ENCODE data around the gene GOLGB1.

The GOLGB1 gene

DNA sequence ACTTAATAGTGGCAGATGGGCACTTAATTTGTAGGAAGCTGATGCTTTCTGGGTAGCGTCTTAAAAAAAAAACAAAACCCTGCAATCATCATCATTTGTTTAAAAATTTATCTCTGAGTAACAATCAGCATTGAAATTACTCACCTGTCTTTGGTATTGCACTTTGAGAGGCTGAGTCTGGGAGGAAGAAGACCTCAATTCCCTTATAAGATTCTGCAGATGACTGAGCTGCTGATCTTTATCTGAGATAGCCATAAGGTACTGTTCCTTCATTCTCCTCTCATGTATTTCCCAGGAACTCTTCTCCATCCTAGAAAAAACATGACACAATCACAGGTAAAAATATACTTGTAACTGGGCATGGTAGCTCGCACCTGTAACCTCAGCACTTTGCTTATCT is 72.4 kb downstream of the GOLGB1 start:
- TF ChIP-seq ZNF274 (IDR thresholded peaks at IDR 0.05; ENCODE audit: low read depth, low read length), result no peak
- no peak overlapping the region for H3K4me3 ChIP-seq (ENCODE audit: low read length)

DNA sequence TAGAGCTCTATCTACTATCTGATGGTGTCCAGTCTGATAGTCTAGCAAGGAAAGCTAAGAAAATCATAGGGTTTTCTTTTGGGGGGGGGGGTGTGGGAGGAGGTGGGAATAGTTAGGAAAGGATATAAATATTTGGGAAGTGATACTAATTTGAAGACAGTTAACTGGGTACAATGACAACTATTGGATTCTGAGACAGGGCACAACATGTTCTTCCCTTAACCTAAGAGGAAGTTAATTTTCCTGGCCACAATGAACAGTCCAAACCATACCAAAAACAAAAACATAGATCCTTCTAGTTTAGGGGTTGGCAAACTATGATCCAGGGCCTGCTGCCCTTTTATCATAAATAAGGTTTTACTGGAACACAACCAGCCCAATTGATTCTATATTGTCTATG is 78.9 kb downstream of the GOLGB1 start:
- TF ChIP-seq ZNF274 (IDR thresholded peaks at IDR 0.05; ENCODE audit: low read depth, low read length), result no peak
- no peak overlapping the region for H3K4me3 ChIP-seq (ENCODE audit: low read length)

DNA sequence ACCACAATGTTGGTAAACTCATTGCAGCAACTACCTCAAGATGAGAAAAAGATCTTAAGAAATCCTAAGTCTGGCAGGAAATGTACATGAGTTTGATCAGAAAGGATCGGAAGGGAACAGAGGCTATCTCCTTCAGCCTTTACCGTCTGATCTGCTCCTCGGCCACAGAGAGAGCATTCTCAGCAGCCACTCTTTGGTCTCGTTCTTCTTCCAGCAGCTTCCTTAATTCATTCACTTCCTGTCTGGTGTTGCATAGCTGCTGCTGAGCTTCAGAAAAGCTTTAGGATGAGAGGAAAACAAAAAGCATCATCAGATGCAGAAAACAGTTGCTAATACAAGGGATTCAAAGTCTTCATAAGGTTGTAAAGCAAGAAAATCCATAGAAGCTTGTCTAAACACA is 82.2 kb downstream of the GOLGB1 start:
- TF ChIP-seq ZNF274 (IDR thresholded peaks at IDR 0.05; ENCODE audit: low read depth, low read length), result no peak

DNA sequence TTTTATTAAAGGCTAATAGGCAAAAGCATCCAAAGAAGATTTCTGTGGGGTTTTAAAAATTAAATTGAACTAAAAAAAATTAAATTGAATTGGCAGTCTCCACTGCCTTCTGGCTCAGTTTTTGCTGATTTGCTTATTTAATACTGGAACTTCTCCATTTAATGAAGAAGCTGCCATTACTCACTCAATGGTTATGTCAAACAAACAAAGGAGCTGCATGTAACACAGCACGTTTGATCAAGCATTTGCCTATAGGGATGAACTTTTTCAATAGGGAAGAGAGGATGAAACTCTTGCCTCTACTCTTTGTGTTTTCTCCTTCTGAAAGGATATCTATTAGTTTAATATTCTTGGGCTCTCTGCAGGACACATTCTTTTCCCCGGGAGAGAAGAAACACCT is 84.1 kb downstream of the GOLGB1 start:
- H3K4me3 ChIP-seq (ENCODE audit: low read length), result no peak overlapping the region
- no peak for TF ChIP-seq ZNF274 (IDR thresholded peaks at IDR 0.05; ENCODE audit: low read depth, low read length)

More for the DNA sequence above, 82.2 kb downstream of the GOLGB1 start:
- H3K4me3 ChIP-seq (ENCODE audit: low read length), result no peak overlapping the region

DNA sequence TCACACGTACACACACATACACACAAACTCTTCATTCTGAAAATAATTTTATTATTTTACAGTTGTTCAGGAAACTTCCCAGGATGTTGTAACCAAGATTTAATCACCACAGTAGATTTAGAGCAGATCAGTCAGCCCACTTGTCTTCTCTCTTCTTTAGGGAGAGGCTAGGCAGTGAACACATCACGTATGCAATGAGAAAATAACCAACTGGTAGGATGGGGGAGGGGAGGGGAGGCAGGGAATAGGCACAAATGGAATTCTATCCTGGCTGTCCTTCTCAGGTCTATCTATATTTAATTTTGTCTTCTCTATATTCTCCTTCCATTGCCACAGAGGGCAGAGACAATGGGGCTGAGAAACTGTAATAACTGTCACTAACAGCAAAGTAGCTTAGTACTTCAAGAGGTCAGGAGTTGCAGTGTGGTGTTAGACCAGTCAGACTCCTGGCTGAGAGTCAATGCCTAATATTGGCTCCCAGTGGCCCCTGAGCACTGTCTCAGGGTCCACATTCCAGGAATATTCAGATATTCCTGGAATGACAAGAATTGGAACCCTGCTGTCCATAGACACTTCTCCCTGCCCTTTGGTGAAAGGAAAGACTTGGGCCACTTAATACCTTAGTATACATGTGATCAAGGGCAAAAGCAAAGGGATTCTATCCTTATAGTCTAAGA is 86.2 kb downstream of the GOLGB1 start:
- no peak overlapping the region for H3K4me3 ChIP-seq (ENCODE audit: low read length)
- TF ChIP-seq ZNF274 (IDR thresholded peaks at IDR 0.05; ENCODE audit: low read depth, low read length), result no peak

DNA sequence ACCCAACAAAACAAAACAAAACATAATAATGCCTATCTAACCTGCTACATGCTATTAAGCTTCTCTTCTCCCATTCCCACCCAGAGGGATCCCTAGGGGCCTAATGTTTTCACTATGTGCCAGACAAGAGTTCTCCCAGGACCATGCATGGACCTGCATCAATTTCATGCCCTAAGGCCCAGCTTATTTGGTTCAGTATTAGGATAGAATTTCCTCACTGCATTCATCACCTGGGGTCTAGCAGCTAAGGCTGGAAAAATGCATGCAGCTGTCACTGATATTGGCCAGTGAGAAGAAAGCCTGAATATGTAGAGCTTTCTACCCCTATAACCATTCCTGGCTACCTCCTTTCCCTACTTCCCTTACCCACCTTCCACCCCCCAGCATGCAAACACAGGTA is 86.8 kb downstream of the GOLGB1 start:
- no peak overlapping the region for H3K4me3 ChIP-seq (ENCODE audit: low read length)
- no peak for TF ChIP-seq ZNF274 (IDR thresholded peaks at IDR 0.05; ENCODE audit: low read depth, low read length)

DNA sequence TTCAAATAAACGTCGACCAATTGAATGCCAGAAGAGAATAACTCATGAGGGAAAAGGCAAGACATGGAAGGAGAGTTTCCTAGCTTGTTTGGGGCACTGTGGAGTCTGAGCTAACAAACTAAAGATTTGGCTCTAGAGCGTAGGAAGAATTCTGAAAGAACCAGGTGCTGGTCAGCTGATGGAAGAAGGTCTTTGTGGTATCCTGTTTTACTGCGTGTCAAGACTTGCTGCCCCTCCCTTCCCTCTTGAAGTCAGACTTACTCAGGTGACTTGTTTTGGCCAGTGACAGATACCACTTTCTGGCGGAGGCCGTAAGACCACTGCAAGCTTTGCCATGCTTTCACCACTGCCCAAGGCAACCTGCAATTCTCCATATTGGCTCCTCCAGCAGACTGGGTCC is 88.2 kb downstream of the GOLGB1 start:
- no peak for TF ChIP-seq ZNF274 (IDR thresholded peaks at IDR 0.05; ENCODE audit: low read depth, low read length)
- H3K4me3 ChIP-seq (ENCODE audit: low read length), result no peak overlapping the region

DNA sequence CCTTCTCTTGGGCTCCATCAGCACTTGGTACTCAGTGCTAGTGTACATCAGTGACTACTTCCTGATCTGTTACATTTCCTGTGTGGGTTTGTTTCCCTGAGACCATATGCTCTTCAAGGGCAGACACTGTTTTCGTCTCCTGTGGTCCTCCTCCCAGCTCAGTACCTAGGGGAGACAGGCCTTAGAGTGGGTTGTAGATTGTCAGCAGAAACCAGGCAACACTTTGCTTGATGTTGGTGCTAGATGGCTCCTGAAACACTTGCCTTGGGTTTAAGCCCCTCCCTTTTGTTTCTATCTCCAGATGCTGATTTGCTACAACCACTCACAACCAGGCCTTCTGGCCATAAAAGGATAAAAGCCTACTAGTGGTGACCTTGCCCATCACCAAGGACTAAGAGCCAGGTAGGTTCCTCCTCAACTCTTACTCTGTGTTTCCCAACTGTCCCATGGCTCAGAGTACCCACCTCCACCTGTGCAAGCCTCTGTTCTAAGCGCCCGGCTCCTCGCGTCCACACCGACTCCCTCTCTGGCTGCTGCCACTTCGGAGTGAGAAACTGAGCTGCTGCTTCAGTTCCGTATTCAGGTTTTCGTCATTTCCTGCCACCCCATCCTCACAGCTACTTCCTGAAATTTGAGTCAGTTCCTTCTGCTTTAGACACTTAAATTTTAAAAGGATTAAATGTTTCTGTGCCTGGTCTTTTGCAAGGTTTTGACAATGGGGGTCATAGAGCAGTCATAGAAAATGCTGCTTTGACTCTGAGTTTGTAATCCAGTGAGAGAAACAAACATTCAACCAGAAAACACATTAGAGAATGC is 89.0 kb downstream of the GOLGB1 start, which contains the start of gene HCLS1:
HCLS1 (minus strand) TSS at position 548 of the 816 bp plus-strand sequence. CDS start 2,556 bp downstream, outside the sequence.
- TF ChIP-seq ZNF274 (IDR thresholded peaks at IDR 0.05; ENCODE audit: low read depth, low read length), result no peak
- H3K4me3 ChIP-seq (ENCODE audit: low read length), result peak within 1 kb of the TSS; percentile 94

DNA sequence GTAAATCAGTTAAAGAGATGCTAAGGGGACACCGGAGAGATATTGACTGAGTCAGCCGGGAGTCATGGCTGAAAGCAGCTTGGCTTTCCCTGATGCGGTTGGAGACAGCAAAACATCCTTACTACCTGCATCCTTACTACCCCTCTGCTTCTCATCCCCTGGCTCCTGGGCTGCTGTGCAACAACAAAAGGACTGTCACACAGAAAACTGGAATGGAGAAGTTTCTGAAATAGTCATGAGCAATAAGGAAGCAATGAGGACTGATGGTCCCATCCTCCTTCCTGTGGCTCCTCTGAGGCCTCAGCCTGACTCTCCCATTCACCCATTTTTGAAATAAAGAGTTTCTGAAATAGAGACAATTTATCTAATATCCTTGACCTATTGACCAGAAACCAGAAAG is 90.0 kb downstream of the GOLGB1 start:
- H3K4me3 ChIP-seq (ENCODE audit: low read length), result peak overlapping the region; percentile 94
- no peak for TF ChIP-seq ZNF274 (IDR thresholded peaks at IDR 0.05; ENCODE audit: low read depth, low read length)

DNA sequence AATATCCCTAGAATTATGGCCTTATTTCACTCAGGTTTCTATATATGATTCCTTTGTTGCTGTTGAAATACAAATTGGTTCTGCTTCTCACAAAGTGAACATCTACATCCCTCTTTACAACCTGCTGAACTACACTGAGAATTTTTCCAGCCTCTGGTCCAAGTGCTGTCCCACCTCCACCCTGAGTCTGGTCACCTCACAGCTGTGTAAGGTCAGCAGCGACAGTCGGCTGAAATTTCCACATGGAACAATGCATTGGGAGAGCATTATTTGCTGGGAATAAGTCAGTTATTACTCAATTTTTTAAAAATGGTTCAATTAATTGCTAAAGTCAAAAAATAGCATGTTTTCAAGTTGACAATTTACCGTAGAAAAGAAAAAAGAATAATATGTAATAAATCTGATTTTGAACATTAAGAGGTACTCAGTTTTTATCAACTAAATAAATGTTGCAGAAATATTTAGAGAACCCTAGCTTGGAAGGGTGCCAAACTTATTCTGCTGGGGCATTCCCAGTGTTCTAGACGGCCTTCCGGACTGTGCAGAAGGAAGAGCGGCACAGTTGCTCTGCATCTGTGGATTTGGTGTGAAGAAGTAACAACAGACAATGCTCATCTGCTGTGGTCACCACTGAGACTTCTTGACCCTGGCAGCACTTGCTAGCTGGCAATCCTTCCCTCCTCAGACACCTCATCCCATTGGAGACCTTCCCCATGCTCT is 90.7 kb downstream of the GOLGB1 start:
- H3K4me3 ChIP-seq (ENCODE audit: low read length), result peak overlapping the region; percentile 94; the same call in 1 of the 2 replicates

DNA sequence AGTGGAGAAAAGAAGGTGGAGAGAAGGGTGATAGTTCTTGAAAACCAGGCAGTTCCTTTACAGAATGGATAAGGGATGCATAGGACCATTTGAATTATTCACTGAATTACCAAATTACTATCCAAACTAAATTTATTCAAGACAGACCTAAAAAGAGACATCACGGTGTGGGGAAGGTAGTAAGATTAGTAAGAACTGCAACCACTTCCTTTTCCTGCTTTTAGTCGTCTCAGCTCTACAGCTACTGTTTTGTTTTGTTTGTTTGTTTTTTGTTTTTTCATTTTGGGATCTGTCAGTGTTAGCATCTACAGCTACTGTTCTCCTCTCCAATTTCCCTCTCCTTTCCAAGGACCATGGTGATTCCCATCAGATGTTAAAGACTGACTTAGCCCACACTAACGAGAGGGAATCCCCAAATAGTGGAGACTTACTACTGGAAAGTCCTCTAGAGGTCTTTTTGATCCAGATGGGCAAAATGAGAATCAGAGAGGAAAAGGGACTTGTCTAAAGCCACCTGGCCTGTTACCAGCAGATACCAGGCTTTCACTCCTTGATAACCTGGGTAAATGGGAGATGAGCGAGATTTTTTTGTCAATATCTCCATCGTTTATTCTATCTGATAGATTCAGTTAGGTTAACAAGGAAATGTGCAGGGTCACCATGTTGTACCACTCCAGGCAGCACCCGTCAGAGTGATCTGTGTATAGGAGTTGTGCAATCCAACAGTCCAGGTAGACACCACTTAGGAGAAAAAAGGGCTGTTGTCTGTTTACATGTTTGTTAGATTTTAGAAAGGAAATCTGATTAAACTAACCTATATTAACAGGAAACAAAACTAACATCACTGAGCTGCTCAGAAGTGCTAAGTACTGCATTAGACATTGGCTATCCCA is 94.8 kb downstream of the GOLGB1 start:
- H3K4me3 ChIP-seq (ENCODE audit: low read length), result no peak overlapping the region; the same call in 1 of the 2 replicates
- TF ChIP-seq ZNF274 (IDR thresholded peaks at IDR 0.05; ENCODE audit: low read depth, low read length), result no peak

More for the DNA sequence above, 90.7 kb downstream of the GOLGB1 start:
- TF ChIP-seq ZNF274 (IDR thresholded peaks at IDR 0.05; ENCODE audit: low read depth, low read length), result no peak

DNA sequence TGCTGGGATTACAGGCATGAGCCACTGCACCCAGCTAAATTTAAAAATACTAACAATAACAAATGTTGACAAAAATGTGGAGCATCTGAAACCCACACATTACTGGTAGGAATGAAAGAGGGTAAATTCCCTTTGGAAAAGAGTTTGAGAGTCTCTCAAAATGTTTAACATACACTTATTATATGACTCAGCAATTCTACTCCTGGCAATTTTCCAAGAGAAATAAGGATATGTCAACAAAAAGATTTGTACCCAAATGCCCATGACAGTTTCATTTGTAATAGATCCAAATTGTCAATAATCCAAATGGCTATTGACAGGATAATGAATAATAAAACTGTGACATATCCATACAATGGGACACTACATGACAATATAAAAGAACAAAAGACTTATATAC is 97.9 kb downstream of the GOLGB1 start:
- no peak overlapping the region for H3K4me3 ChIP-seq (ENCODE audit: low read length)
- TF ChIP-seq ZNF274 (IDR thresholded peaks at IDR 0.05; ENCODE audit: low read depth, low read length), result no peak

DNA sequence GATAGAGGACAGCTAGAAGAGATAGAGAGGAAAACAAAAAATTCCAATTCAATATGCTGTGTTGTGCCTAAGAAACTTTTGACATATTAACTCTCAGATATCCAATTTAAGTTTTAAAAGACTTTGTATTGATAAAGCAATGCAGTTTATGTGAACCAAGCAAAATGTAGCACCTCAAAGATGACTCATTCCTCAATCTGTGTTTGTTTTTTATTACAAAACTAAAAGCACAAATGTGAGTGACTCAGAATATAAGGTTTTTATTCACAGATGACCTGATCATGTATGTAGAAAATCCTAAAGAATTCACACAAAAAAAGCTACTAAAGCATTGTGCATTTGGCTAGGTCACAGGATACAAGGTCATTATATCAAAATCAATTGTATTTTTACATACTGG is 99.9 kb downstream of the GOLGB1 start:
- H3K4me3 ChIP-seq (ENCODE audit: low read length), result no peak overlapping the region
- no peak for TF ChIP-seq ZNF274 (IDR thresholded peaks at IDR 0.05; ENCODE audit: low read depth, low read length)
